H1 (cell line): ENCODE data around the gene MAP7D1. TPM values are rescaled to one million over a fixed set of nuclear protein-coding genes. Genes with fewer than 3 reads are reported as not detected.

Source experiments
- ASH2L ChIP-seq: fragments of 200-600, 300-600 bp; sonication (generic); IDR thresholded peaks from one replicate; pipeline ENCODE4 v1.7.1; 2017; ENCODE audit warnings: low read length
- CREB1 ChIP-seq: IDR thresholded peaks from 2 replicates; pipeline ENCODE4 v1.6.1; 2012; ENCODE audit warnings: inconsistent platforms
- EGR1 ChIP-seq: IDR thresholded peaks from 2 replicates; pipeline ENCODE4 v1.6.1; 2011; ENCODE audit warnings: low read depth, low read length, borderline replicate concordance
- KDM1A ChIP-seq: fragments of 200-600, 300-600 bp; sonication (generic); IDR thresholded peaks from 2 replicates; pipeline ENCODE4 v1.7.1; 2016; ENCODE audit warnings: mild to moderate bottlenecking, low read length, borderline replicate concordance
- MAX ChIP-seq: IDR thresholded peaks from 2 replicates; pipeline ENCODE4 v1.6.1; 2012; ENCODE audit warnings: inconsistent platforms
- POLR2AphosphoS5 ChIP-seq: IDR thresholded peaks from 2 replicates; pipeline ENCODE4 v1.6.1; 2011; ENCODE audit warnings: low read depth, low read length
- POU5F1 ChIP-seq: IDR thresholded peaks from 2 replicates; pipeline ENCODE4 v1.6.1; 2011; ENCODE audit warnings: low read depth, mild to moderate bottlenecking, low read length, moderate library complexity
- RBBP5 ChIP-seq: IDR thresholded peaks from 2 replicates; pipeline ENCODE4 v1.7.1; 2012; ENCODE audit warnings: low read depth, mild to moderate bottlenecking, inconsistent platforms, low read length, moderate library complexity, borderline replicate concordance
- SIN3A ChIP-seq, 2 experiments: IDR thresholded peaks in 1 of 2; conservative IDR thresholded peaks in 1 of 2; 2 replicates each; pipeline ENCODE4 v1.6.1; 2011 to 2012; ENCODE audit warnings: low read length in 2 of 2, improper control_type of control experiment in 1 of 2, low read depth in 1 of 2, mild to moderate bottlenecking in 1 of 2
- polyA plus RNA-seq, 7 experiments: library from polyadenylated mRNA; depleted of rRNA in 3 of 7; stranded (reverse) in 5 of 7; unstranded in 2 of 7; fragments of >200 nt in 5 of 7; fragments of 200-250 nt in 2 of 7; gene quantifications; 1 replicate in 5 of 7; 2 replicates in 1 of 7; 4 replicates in 1 of 7; pipeline versions ENCODE4 v1.2.1 to v1.2.3, GENCODE V29; 2011 to 2013; ENCODE audit warnings: missing spikeins in 2 of 7, mixed read lengths in 2 of 7
- total RNA-seq: library from RNA; stranded (reverse); fragmentation: NEBNext Ultra II Directional; extraction: Animal tissue kit (Norgen Biotek cat#: 25700); gene quantifications from 2 replicates; pipeline ENCODE4 v1.2.1, GENCODE V29; 2021

Gene MAP7D1
- total and polyA plus RNA-seq, 2 of the 8 experiments (the other 6 are each of a cell fraction or from before 2014, with no cell fraction given) = 18.2 to 52.4 TPM

- TF ChIP-seq CREB1 = 0 out of 2 replicates have a peak, but pooled peaks have one; percentile 24
- TF ChIP-seq MAX = peak; percentile 71; the same call in 1 of the 2 replicates
- TF ChIP-seq POU5F1 = no peak
- TF ChIP-seq KDM1A = peak; percentile 95
- peak; percentile 82 for TF ChIP-seq ASH2L
- peak; percentile 84; the same call in 1 of the 2 replicates for TF ChIP-seq RBBP5
- TF ChIP-seq EGR1 = peak; percentile 84
- TF ChIP-seq POLR2AphosphoS5 = no peak; the same call in 1 of the 2 replicates
- TF ChIP-seq SIN3A (conservative IDR thresholded peaks at IDR 0.05 in 1 of 2, IDR thresholded peaks at IDR 0.05 in 1 of 2; ENCODE audit: low read depth in 1 of 2, low read length in 2 of 2) = peak; percentile 57 to 65; a peak in 1 of 4 replicates
These were observed 562 bp downstream of the MAP7D1 start (continued) for GRCh38 chr1:36156329-36157114.
